Loucy (cell line): ENCODE data around the gene TRIM60.

Experiments used
- H2AFZ ChIP-seq: fragments of 200-600 bp; sonication (generic); 2 replicates; pipeline ENCODE4 v1.6.0; 2016; ENCODE audit warnings: antibody characterized with exemption, mild to moderate bottlenecking, low read length, moderate library complexity
- H3F3A ChIP-seq: fragments of 200-600 bp; 2 replicates; pipeline ENCODE4 v1.6.0; 2016; ENCODE audit warnings: antibody characterized with exemption, low read depth, mild to moderate bottlenecking
- H3K27me3 ChIP-seq: fragments of 200-600 bp; sonication (generic); 2 replicates; pipeline ENCODE4 v1.6.1; 2014; ENCODE audit warnings: low read length, mild to moderate bottlenecking; ENCODE audit not compliant: insufficient read depth, poor library complexity, severe bottlenecking
- H3K36me3 ChIP-seq: fragments of 200-600 bp; sonication (generic); 2 replicates; pipeline ENCODE4 v1.6.1; 2016; ENCODE audit warnings: low read length; ENCODE audit not compliant: insufficient read depth
- H3K4me1 ChIP-seq: fragments of 200-600 bp; sonication (generic); 2 replicates; pipeline ENCODE4 v1.5.1; 2014; ENCODE audit warnings: low read length, mild to moderate bottlenecking; ENCODE audit not compliant: insufficient read depth, poor library complexity, severe bottlenecking
- H3K4me2 ChIP-seq: fragments of 200-600 bp; sonication (generic); 2 replicates; pipeline ENCODE4 v1.6.0; 2014; ENCODE audit warnings: antibody characterized with exemption, low read length, low read depth, mild to moderate bottlenecking; ENCODE audit not compliant: poor library complexity, severe bottlenecking
- H3K4me3 ChIP-seq: fragments of 200-600 bp; sonication (generic); 2 replicates; pipeline ENCODE4 v1.5.1; 2014; ENCODE audit warnings: low read length, mild to moderate bottlenecking, mixed read lengths; ENCODE audit not compliant: poor library complexity, severe bottlenecking
- H3K79me2 ChIP-seq: fragments of 200-600 bp; sonication (generic); 2 replicates; pipeline ENCODE4 v1.6.1; 2014; ENCODE audit warnings: low read length; ENCODE audit not compliant: insufficient read depth
- H3K9ac ChIP-seq: fragments of 200-600 bp; sonication (generic); 2 replicates; pipeline ENCODE4 v1.6.0; 2014; ENCODE audit warnings: mild to moderate bottlenecking, low read depth, low read length, moderate library complexity; ENCODE audit not compliant: poor library complexity, severe bottlenecking
- H3K9me2 ChIP-seq: fragments of 200-600 bp; sonication (generic); replicated peaks from 2 replicates; pipeline ENCODE4 v1.6.1; 2016; ENCODE audit warnings: low read depth, low read length, mixed read lengths
- H3K9me3 ChIP-seq: fragments of 200-600 bp; sonication (generic); 2 replicates; pipeline ENCODE4 v1.6.1; 2014; ENCODE audit warnings: mild to moderate bottlenecking, antibody characterized with exemption, low read length, low read depth; ENCODE audit not compliant: insufficient read depth
- H4K20me1 ChIP-seq: fragments of 200-600 bp; sonication (generic); 2 replicates; pipeline ENCODE4 v1.6.0; 2014; ENCODE audit warnings: antibody characterized with exemption, low read length, mild to moderate bottlenecking; ENCODE audit not compliant: insufficient read depth, poor library complexity, severe bottlenecking
- EZH2phosphoT487 ChIP-seq: fragments of 200-600 bp; IDR thresholded peaks from 2 replicates; pipeline ENCODE4 v1.6.1; 2018; ENCODE audit warnings: antibody characterized with exemption, mild to moderate bottlenecking, moderate library complexity, borderline replicate concordance
- TF ChIP-seq, protein P1 (sequence below): fragments of 200-600 bp; sonication (generic); conservative IDR thresholded peaks from 2 replicates; pipeline ENCODE4 v1.5.1; 2014; ENCODE audit warnings: mild to moderate bottlenecking, antibody characterized with exemption, low read length

The TRIM60 gene

DNA sequence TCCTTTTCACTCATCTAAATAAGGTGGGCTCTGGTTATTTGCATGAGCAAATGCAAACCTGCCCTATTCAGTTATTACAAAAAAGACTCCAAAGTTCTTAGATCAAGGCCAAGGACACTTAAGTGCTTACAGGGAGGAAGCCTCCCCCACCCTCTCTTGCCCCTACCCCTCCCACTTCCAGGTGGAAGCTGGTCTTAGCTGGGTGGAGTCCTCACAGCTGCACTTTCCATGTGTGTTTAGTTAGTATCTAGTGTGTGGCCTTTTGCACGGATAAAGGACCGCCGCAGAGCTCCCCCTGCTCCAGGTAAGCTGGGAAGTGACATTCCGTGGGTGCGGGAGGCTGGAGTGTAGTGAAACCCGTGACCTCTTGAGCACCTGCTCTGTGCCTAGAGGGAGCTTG is 21.8 kb downstream of the TRIM60 start, which contains the start of gene TRIM75:
Gene TRIM75, plus strand, starts transcription at position 222 of the 400 bp plus-strand sequence. CDS start 5,282 bp downstream, outside the sequence.
- Histone ChIP-seq H3K79me2 (no peaks in the 10 kb centered on the region), H3K36me3 (no peaks in the 10 kb centered on the region), H2AFZ (no peak within 1 kb of the TSS)

DNA sequence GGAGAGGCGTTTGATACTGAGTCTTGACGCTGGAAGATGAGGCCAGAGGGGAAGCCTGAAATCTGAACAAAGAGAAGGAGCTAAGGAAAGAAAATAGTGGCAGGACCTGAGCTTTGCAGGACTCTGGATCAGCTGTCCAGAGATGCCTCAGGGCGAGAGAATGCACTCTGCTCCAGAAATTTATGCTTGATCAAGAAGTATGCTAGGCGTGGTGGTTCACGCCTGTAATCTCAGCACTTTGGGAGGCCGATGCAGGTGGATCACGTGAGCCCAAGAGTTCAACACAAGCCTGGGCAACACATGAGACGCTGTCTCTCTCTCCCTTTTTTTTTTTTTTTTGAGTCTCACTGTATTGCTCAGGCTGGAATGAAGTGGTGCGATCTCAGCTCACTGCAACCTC is 23.8 kb downstream of the TRIM60 start:
- Histone ChIP-seq H3K4me1 (no peaks in the 10 kb centered on the region), H3K4me2 (no peak overlapping the region), H3K9me3 (no peaks in the 10 kb centered on the region), H3K27me3 (no peaks in the 10 kb centered on the region), H4K20me1 (no peaks in the 10 kb centered on the region), H3F3A (no peaks in the 10 kb centered on the region), H2AFZ (no peak overlapping the region), H3K9me2 (no peaks in the 10 kb centered on the region), H3K4me3 (no peak overlapping the region), H3K9ac (no peak overlapping the region), H3K79me2 (no peaks in the 10 kb centered on the region), H3K36me3 (no peaks in the 10 kb centered on the region)
- no peak for TF ChIP-seq EZH2phosphoT487

More for the DNA sequence above, 21.8 kb downstream of the TRIM60 start, which contains the start of gene TRIM75:
- H3F3A ChIP-seq: no peaks in the 10 kb centered on the region
- H3K9ac ChIP-seq: no peak within 1 kb of the TSS
- H3K9me2 ChIP-seq: no peaks in the 10 kb centered on the region
- H3K4me1 ChIP-seq: no peaks in the 10 kb centered on the region
- no peak within 1 kb of the TSS for H3K4me2 ChIP-seq
- H3K27me3 ChIP-seq: no peaks in the 10 kb centered on the region
- TF ChIP-seq, protein P1, sequence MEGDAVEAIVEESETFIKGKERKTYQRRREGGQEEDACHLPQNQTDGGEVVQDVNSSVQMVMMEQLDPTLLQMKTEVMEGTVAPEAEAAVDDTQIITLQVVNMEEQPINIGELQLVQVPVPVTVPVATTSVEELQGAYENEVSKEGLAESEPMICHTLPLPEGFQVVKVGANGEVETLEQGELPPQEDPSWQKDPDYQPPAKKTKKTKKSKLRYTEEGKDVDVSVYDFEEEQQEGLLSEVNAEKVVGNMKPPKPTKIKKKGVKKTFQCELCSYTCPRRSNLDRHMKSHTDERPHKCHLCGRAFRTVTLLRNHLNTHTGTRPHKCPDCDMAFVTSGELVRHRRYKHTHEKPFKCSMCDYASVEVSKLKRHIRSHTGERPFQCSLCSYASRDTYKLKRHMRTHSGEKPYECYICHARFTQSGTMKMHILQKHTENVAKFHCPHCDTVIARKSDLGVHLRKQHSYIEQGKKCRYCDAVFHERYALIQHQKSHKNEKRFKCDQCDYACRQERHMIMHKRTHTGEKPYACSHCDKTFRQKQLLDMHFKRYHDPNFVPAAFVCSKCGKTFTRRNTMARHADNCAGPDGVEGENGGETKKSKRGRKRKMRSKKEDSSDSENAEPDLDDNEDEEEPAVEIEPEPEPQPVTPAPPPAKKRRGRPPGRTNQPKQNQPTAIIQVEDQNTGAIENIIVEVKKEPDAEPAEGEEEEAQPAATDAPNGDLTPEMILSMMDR: no peak
- no peak for TF ChIP-seq EZH2phosphoT487
- no peaks in the 10 kb centered on the region for H4K20me1 ChIP-seq
- H3K9me3 ChIP-seq: no peaks in the 10 kb centered on the region
- H3K4me3 ChIP-seq: no peak within 1 kb of the TSS

DNA sequence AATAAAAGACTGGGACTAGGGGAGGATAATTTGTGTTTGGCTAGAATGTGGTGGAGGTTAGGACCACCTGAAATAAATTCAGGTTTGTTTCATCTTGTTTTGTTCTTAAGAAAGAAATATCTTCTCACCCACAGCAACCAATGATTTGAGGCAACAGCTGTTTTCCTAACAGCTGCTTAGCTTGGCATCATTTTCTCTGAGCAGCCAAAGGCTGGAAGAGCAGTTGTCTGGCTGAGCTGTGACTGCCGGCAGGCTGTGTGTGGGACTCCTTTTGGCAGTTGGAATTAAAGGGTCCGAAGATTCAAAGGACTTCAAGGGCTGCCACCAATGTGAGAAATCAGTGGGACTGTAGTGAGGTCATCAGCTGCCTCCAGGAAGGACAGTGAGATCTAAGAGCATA is 26.9 kb downstream of the TRIM60 start:
- no peaks in the 10 kb centered on the region for H3K79me2 ChIP-seq
- no peak overlapping the region for H3K4me3 ChIP-seq
- no peak overlapping the region for H3K9ac ChIP-seq
- TF ChIP-seq, protein P1: no peak
- no peak for TF ChIP-seq EZH2phosphoT487
- H2AFZ ChIP-seq: no peak overlapping the region
- H3K4me2 ChIP-seq: no peak overlapping the region
- no peaks in the 10 kb centered on the region for H3K9me3 ChIP-seq
- H3K36me3 ChIP-seq: no peaks in the 10 kb centered on the region
- H3K9me2 ChIP-seq: no peaks in the 10 kb centered on the region
- H3F3A ChIP-seq: no peaks in the 10 kb centered on the region
- H4K20me1 ChIP-seq: no peaks in the 10 kb centered on the region
- H3K4me1 ChIP-seq: no peaks in the 10 kb centered on the region
- H3K27me3 ChIP-seq: no peaks in the 10 kb centered on the region

DNA sequence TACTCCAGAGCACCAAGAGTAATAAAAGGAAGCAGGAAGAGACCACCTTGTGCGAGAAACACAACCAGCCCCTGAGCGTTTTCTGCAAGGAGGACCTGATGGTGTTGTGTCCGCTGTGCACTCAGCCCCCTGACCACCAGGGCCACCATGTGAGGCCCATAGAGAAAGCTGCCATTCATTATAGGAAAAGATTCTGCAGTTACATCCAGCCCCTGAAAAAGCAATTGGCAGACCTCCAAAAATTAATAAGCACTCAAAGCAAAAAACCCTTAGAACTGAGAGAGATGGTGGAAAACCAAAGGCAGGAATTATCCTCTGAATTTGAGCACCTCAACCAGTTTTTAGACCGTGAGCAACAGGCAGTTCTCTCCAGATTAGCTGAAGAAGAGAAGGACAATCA is 27.6 kb downstream of the TRIM60 start:
- H3K36me3 ChIP-seq: no peaks in the 10 kb centered on the region
- no peak overlapping the region for H2AFZ ChIP-seq
- H3K9me3 ChIP-seq: no peaks in the 10 kb centered on the region
- no peaks in the 10 kb centered on the region for H3K27me3 ChIP-seq
- no peaks in the 10 kb centered on the region for H3K9me2 ChIP-seq
- no peak overlapping the region for H3K4me3 ChIP-seq
- no peaks in the 10 kb centered on the region for H3F3A ChIP-seq
- H3K9ac ChIP-seq: no peak overlapping the region
- no peak overlapping the region for H3K4me2 ChIP-seq
- no peaks in the 10 kb centered on the region for H3K4me1 ChIP-seq
- no peaks in the 10 kb centered on the region for H4K20me1 ChIP-seq
- no peak for TF ChIP-seq EZH2phosphoT487
- TF ChIP-seq, protein P1: no peak
- H3K79me2 ChIP-seq: no peaks in the 10 kb centered on the region
